GM20000 (cell line): ENCODE data around the gene COL6A3.
"Not testable (repeated sequence)": the region's sequence is repeated elsewhere in the genome, so short reads cannot be mapped to it uniquely, and the experiment has no call there.

Source experiments
- DNase-seq: peaks from one replicate; pipeline ENCODE4 v3.0.0; 2012; ENCODE audit warnings: low spot score
- TF ChIP-seq, protein P1 (sequence below): IDR thresholded peaks from 2 replicates; pipeline ENCODE4 v1.5.1; 2012; ENCODE audit warnings: mild to moderate bottlenecking, control low read depth; ENCODE audit errors: extremely low read depth, missing control alignments

The COL6A3 gene

GRCh38 chr2:237359894-237360780 lies 53.8 kb downstream of the COL6A3 start:
- no peak for DNase-seq
- TF ChIP-seq, protein P1, sequence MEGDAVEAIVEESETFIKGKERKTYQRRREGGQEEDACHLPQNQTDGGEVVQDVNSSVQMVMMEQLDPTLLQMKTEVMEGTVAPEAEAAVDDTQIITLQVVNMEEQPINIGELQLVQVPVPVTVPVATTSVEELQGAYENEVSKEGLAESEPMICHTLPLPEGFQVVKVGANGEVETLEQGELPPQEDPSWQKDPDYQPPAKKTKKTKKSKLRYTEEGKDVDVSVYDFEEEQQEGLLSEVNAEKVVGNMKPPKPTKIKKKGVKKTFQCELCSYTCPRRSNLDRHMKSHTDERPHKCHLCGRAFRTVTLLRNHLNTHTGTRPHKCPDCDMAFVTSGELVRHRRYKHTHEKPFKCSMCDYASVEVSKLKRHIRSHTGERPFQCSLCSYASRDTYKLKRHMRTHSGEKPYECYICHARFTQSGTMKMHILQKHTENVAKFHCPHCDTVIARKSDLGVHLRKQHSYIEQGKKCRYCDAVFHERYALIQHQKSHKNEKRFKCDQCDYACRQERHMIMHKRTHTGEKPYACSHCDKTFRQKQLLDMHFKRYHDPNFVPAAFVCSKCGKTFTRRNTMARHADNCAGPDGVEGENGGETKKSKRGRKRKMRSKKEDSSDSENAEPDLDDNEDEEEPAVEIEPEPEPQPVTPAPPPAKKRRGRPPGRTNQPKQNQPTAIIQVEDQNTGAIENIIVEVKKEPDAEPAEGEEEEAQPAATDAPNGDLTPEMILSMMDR, result no peak

- TF ChIP-seq, protein P1, result no peak
- DNase-seq, result no peak
Measured at GRCh38 chr2:237359518-237359840, 54.5 kb downstream of the COL6A3 start.

- TF ChIP-seq, protein P1, result no peak
- no peak for DNase-seq
Measured at GRCh38 chr2:237358721-237359517, 55.0 kb downstream of the COL6A3 start.

DNA sequence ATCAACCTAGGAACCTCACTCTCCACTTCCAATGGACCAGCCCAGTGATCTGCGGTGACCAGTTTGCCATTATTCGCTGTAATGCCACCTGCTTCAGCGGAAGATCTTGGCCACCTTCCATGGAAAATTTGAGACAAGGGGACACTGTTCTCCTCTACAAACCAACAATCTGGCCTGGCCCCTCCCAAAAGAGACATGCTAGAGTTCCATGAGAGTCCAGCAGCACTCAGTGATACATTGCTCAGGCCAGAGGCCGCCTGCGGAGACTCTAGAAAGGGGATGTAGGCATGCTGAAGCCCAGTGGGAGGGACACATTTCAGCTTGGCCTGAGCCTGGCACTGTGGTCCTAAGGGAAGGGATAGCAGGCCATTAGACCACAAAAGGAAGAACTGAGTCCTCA lies 58.3 kb downstream of the COL6A3 start:
- no peak for DNase-seq
- TF ChIP-seq, protein P1, result no peak

DNA sequence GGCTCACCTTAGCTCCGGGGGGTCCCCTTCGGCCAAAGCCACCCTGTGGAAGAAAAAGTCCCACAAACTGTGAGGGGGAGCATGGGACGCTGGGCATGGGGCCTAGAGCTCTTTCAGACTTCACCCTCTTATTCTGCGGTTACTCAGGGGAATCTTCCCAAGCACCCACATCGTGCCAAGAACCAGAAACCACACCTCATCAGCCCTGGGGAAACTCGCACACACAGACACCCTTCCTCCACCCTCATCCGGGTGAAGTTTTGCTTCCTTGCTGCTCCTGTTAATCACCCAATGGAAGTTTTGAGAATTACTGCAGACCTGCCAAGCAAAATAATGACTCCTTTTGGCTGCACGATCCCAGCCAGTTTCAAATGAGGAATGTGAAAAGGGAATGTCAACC lies 59.1 kb downstream of the COL6A3 start:
- TF ChIP-seq, protein P1, result no peak
- no peak for DNase-seq

- DNase-seq, result not testable (repeated sequence)
Measured at GRCh38 chr2:237354172-237354571, 59.8 kb downstream of the COL6A3 start.

DNA sequence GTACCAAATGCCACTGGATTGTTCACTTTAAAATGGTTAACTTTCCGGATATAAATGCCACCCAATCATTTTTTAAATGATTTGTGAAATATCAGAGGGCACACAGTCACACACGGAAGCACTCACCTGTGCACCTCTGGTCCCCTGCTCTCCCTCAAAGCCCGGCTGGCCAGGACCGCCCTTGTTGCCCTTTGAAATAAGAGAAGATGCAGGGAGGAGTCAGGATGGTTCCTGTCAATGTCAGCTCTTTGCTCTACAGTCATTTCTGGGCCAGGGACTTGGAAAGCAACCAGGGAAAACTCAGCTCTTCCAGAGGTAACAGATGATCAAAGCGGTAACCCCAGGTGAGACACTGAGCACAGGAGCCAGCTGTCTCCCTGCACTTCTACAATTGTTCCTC lies 60.7 kb downstream of the COL6A3 start:
- DNase-seq, result no peak
- TF ChIP-seq, protein P1, result no peak
